WTC11 (cell line): Measurements from ENCODE around the gene DDX4. TPM values are rescaled to one million over a fixed set of nuclear protein-coding genes. Genes with fewer than 3 reads are reported as not detected.
"Not testable (repeated sequence)": the region's sequence is repeated elsewhere in the genome, so short reads cannot be mapped to it uniquely, and the experiment has no call there.

ENCODE experiments used
- ATAC-seq: fragments of 200-7000 bp; cut with Tn5 transposase; 2 replicates; pipeline ENCODE4 v1.10.0; 2021; ENCODE audit warnings: mild to moderate bottlenecking, moderate library complexity
- CTCF ChIA-PET: fragments of 300-600 bp; sonication (Branson Sonifier 250); formaldehyde crosslinking; loops from one replicate; lab custom pipeline; 2021; ENCODE audit warnings: antibody characterized with exemption; lab: Charles Lee
- POLR2A ChIA-PET: fragments of 350-600 bp; sonication (Branson Sonifier 250); formaldehyde crosslinking; loops from one replicate; lab custom pipeline; 2021; ENCODE audit warnings: antibody characterized with exemption; lab: Charles Lee
- DNase-seq: peaks from one replicate; pipeline ENCODE4 v3.0.0; 2021; ENCODE audit warnings: low spot score
- H3K27ac Mint-ChIP-seq: 2 replicates; pipeline ENCODE4 v1.8.0; 2021; ENCODE audit warnings: mixed read lengths
- H3K27me3 Mint-ChIP-seq: 2 replicates; pipeline ENCODE4 v1.8.0; 2021; ENCODE audit warnings: low read depth, mild to moderate bottlenecking, moderate library complexity, mixed read lengths
- H3K36me3 Mint-ChIP-seq: 2 replicates; pipeline ENCODE4 v1.8.0; 2021; ENCODE audit warnings: mixed read lengths
- H3K4me1 Mint-ChIP-seq: 2 replicates; pipeline ENCODE4 v1.8.0; 2022; ENCODE audit warnings: mixed read lengths
- H3K4me3 Mint-ChIP-seq: 2 replicates; pipeline ENCODE4 v1.8.0; 2021; ENCODE audit warnings: mild to moderate bottlenecking, moderate library complexity, mixed read lengths
- H3K9me3 Mint-ChIP-seq: 2 replicates; pipeline ENCODE4 v1.8.0; 2021; ENCODE audit warnings: mixed read lengths
- AFF4 ChIP-seq: sonication (generic); formaldehyde crosslinking; IDR thresholded peaks from 2 replicates; pipeline ENCODE4 v1.8.1; 2023; ENCODE audit warnings: mild to moderate bottlenecking, missing genetic modification reagents, borderline replicate concordance
- ATF2 ChIP-seq: sonication (generic); formaldehyde crosslinking; IDR thresholded peaks from 2 replicates; pipeline ENCODE4 v1.8.1; 2022; ENCODE audit warnings: low read depth, missing genetic modification reagents, borderline replicate concordance
- ATF3 ChIP-seq: sonication (generic); formaldehyde crosslinking; conservative IDR thresholded peaks from 2 replicates; pipeline ENCODE4 v1.8.1; 2022; ENCODE audit warnings: mild to moderate bottlenecking, missing genetic modification reagents
- ATF6 ChIP-seq: sonication (generic); formaldehyde crosslinking; IDR thresholded peaks from 2 replicates; pipeline ENCODE4 v1.8.1; 2023; ENCODE audit warnings: mild to moderate bottlenecking, missing genetic modification reagents
- E2F5 ChIP-seq: sonication (generic); formaldehyde crosslinking; IDR thresholded peaks from 2 replicates; pipeline ENCODE4 v1.8.1; 2022; ENCODE audit warnings: mild to moderate bottlenecking, moderate library complexity, missing genetic modification reagents
- GABPB1 ChIP-seq: sonication (generic); formaldehyde crosslinking; IDR thresholded peaks from 2 replicates; pipeline ENCODE4 v1.8.1; 2023; ENCODE audit warnings: mild to moderate bottlenecking, missing genetic modification reagents
- MLX ChIP-seq: sonication (generic); formaldehyde crosslinking; IDR thresholded peaks from 2 replicates; pipeline ENCODE4 v1.8.1; 2023; ENCODE audit warnings: mild to moderate bottlenecking, missing genetic modification reagents, moderate library complexity
- MYBL2 ChIP-seq: sonication (generic); formaldehyde crosslinking; IDR thresholded peaks from 2 replicates; pipeline ENCODE4 v1.8.1; 2023; ENCODE audit warnings: mild to moderate bottlenecking, moderate library complexity, missing genetic modification reagents
- NFATC4 ChIP-seq: fragments of 250-450 bp; sonication (Bioruptor Pico); IDR thresholded peaks from 2 replicates; pipeline ENCODE4 v1.9.0; 2021; ENCODE audit warnings: mild to moderate bottlenecking
- NFYB ChIP-seq: sonication (generic); formaldehyde crosslinking; conservative IDR thresholded peaks from 2 replicates; pipeline ENCODE4 v1.8.0; 2022; ENCODE audit warnings: low read depth, missing genetic modification reagents
- PRRX2 ChIP-seq: fragments of 250-450 bp; sonication (Bioruptor Pico); IDR thresholded peaks from 2 replicates; pipeline ENCODE4 v1.8.0; 2021; ENCODE audit warnings: mild to moderate bottlenecking
- SP1 ChIP-seq: sonication (generic); formaldehyde crosslinking; conservative IDR thresholded peaks from 2 replicates; pipeline ENCODE4 v1.8.1; 2022; ENCODE audit warnings: missing genetic modification reagents
- STAT6 ChIP-seq: sonication (generic); formaldehyde crosslinking; conservative IDR thresholded peaks from 2 replicates; pipeline ENCODE4 v1.8.1; 2023; ENCODE audit warnings: mild to moderate bottlenecking, low read depth, missing genetic modification reagents, moderate library complexity
- ZNF317 ChIP-seq: sonication (generic); formaldehyde crosslinking; IDR thresholded peaks from 2 replicates; pipeline ENCODE4 v1.8.1; 2023; ENCODE audit warnings: low read depth, mild to moderate bottlenecking, moderate library complexity, missing genetic modification reagents, borderline replicate concordance
- total RNA-seq: library from RNA; stranded (reverse); gene quantifications from 3 replicates; pipeline ENCODE4 v1.2.3, GENCODE V29; 2021

Gene DDX4
- total RNA-seq, 1 experiment from 2014 or later, result not detected

GRCh38 chr5:55714749-55715148 is 23.1 kb upstream of the DDX4 start (continued):
- no peak for TF ChIP-seq ATF2

- no peak for DNase-seq
- CTCF ChIA-PET, result no interaction called here
- H3K27ac Mint-ChIP-seq, result no peak overlapping the region
These were observed 22.3 kb upstream of the DDX4 start for GRCh38 chr5:55715519-55716078.

GRCh38 chr5:55719026-55719425 is 18.8 kb upstream of the DDX4 start:
- peaks cover 19% of the 10 kb centered on the region for H3K36me3 Mint-ChIP-seq
- H3K4me3 Mint-ChIP-seq, H3K4me1 Mint-ChIP-seq, ATAC-seq, H3K27me3 Mint-ChIP-seq, CTCF ChIA-PET, POLR2A ChIA-PET, H3K27ac Mint-ChIP-seq, DNase-seq: not testable (repeated sequence)
- peaks cover 37% of the 10 kb centered on the region for H3K9me3 Mint-ChIP-seq

More at GRCh38 chr5:55715519-55716078, 22.3 kb upstream of the DDX4 start:
- TF ChIP-seq E2F5 (CRISPR knock-in tag) (no peak), ATF6 (CRISPR knock-in tag) (no peak), MYBL2 (CRISPR knock-in tag) (no peak), PRRX2 (no peak), ATF3 (CRISPR knock-in tag) (no peak), ZNF317 (CRISPR knock-in tag) (0 out of 2 replicates have a peak, but pooled peaks have one; percentile 58), STAT6 (CRISPR knock-in tag) (no peak)
- Mint-ChIP-seq H3K4me1 (peaks cover 17% of the 10 kb centered on the region), H3K27me3 (no peaks in the 10 kb centered on the region), H3K9me3 (peaks cover 41% of the 10 kb centered on the region), H3K4me3 (no peak overlapping the region), H3K36me3 (peaks cover 19% of the 10 kb centered on the region)
- POLR2A ChIA-PET, result no interaction called here
- no peak for ATAC-seq

- peaks cover 19% of the 10 kb centered on the region for H3K36me3 Mint-ChIP-seq
- TF ChIP-seq SP1 (CRISPR knock-in tag), result no peak
- TF ChIP-seq NFATC4 (CRISPR knock-in tag), result no peak
- no peak for TF ChIP-seq NFYB (CRISPR knock-in tag)
- TF ChIP-seq E2F5 (CRISPR knock-in tag), result no peak
- no peak for TF ChIP-seq GABPB1 (CRISPR knock-in tag)
- TF ChIP-seq ATF3 (CRISPR knock-in tag), result no peak
- no peak for TF ChIP-seq AFF4 (CRISPR knock-in tag)
- no peak for TF ChIP-seq MLX (CRISPR knock-in tag)
- POLR2A ChIA-PET, result interaction anchor here (0.7 kb wide), 2 partner anchors 39 to 42 kb away, joined by 4 read pairs; no protein-coding TSS in a partner anchor
- no peak for ATAC-seq
- no peak for DNase-seq
- CTCF ChIA-PET, result interaction anchor here (0.7 kb wide), 3 partner anchors 135 to 740 kb away, joined by 3 read pairs; no protein-coding TSS in a partner anchor
- peaks cover 34% of the 10 kb centered on the region for H3K9me3 Mint-ChIP-seq
- H3K4me3 Mint-ChIP-seq, result no peak overlapping the region
- no peaks in the 10 kb centered on the region for H3K4me1 Mint-ChIP-seq
- no peak overlapping the region for H3K27ac Mint-ChIP-seq
- H3K27me3 Mint-ChIP-seq, result no peaks in the 10 kb centered on the region; the same call in 1 of the 2 replicates
These were observed 17.6 kb upstream of the DDX4 start for GRCh38 chr5:55720188-55720703.
